ENCODE measurements around the gene GGA3. TPM values are rescaled to one million over a fixed set of nuclear protein-coding genes. Genes with fewer than 3 reads are reported as not detected.
A peak's percentile ranks its signal among the peaks of the same experiment; 100 is the strongest.

GGA3 gene, protein sequence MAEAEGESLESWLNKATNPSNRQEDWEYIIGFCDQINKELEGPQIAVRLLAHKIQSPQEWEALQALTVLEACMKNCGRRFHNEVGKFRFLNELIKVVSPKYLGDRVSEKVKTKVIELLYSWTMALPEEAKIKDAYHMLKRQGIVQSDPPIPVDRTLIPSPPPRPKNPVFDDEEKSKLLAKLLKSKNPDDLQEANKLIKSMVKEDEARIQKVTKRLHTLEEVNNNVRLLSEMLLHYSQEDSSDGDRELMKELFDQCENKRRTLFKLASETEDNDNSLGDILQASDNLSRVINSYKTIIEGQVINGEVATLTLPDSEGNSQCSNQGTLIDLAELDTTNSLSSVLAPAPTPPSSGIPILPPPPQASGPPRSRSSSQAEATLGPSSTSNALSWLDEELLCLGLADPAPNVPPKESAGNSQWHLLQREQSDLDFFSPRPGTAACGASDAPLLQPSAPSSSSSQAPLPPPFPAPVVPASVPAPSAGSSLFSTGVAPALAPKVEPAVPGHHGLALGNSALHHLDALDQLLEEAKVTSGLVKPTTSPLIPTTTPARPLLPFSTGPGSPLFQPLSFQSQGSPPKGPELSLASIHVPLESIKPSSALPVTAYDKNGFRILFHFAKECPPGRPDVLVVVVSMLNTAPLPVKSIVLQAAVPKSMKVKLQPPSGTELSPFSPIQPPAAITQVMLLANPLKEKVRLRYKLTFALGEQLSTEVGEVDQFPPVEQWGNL
- total RNA-seq = 116 and 119 TPM in 2 replicates

DNA sequence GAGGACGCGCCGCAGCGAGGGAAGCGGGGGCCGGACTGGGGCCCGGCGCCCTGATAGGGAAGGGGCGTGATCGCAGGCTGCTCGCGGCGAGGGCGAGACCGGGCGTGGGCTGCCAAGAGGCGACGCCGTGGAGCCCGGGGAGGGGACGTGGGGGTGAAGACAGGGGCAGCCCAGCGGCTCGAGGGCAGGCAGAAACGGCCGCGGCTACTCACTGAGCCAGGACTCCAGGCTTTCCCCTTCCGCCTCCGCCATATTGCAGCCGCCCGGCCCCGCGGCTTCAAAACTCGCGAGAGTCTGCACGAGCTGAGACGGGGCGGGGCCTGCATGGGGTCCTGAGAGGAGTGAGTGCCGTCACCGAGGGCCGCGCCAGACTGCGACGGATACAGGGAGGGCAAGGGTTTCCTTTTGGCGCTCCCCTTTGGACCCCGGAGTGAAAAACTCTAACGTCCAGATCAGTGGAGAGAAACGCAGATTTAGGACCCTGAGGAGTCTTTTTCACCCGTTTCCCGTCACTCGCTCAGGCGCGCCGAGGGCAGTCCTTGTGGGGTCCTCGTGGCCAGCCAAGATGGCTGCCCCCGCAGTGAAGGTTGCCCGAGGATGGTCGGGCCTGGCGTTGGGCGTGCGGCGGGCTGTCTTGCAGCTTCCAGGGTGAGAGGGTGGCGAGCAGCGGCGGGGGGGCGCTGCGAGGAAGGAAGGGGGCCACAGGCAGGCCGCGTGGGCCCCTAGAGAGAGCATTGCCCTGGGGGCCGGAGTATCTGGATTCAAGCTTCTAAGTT is at the start of gene GGA3, which contains the start of gene MRPS7:
Gene GGA3 (minus strand): TSS at position 271 of the 776 bp plus-strand sequence. CDS start 19 bp downstream, at position 252.
Gene MRPS7 (plus strand): TSS at position 544 of the 776 bp plus-strand sequence. CDS start 22 bp downstream, at position 566.
- peak within 1 kb of the TSS; percentile 99 for H3K4me3 Mint-ChIP-seq
- peaks cover 56% of the 10 kb centered on the region for H3K4me1 Mint-ChIP-seq
- no peaks in the 10 kb centered on the region for H3K9me3 Mint-ChIP-seq
- DNase-seq (peak; percentile 93), ATAC-seq (ENCODE audit: low read depth) (peak; percentile 97)
- TF ChIP-seq, protein P1, sequence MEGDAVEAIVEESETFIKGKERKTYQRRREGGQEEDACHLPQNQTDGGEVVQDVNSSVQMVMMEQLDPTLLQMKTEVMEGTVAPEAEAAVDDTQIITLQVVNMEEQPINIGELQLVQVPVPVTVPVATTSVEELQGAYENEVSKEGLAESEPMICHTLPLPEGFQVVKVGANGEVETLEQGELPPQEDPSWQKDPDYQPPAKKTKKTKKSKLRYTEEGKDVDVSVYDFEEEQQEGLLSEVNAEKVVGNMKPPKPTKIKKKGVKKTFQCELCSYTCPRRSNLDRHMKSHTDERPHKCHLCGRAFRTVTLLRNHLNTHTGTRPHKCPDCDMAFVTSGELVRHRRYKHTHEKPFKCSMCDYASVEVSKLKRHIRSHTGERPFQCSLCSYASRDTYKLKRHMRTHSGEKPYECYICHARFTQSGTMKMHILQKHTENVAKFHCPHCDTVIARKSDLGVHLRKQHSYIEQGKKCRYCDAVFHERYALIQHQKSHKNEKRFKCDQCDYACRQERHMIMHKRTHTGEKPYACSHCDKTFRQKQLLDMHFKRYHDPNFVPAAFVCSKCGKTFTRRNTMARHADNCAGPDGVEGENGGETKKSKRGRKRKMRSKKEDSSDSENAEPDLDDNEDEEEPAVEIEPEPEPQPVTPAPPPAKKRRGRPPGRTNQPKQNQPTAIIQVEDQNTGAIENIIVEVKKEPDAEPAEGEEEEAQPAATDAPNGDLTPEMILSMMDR (IDR thresholded peaks at IDR 0.05) = no peak
- peaks cover 53% of the 10 kb centered on the region for H3K36me3 Mint-ChIP-seq (ENCODE audit: low read depth)
- peak within 1 kb of the TSS; percentile 99 for H3K27ac Mint-ChIP-seq
- ChIA-PET CTCF (interaction anchor here (0.6 to 3.4 kb wide), 8 partner anchors 9 to 492 kb away, joined by 3 to 28 read pairs (median 6); partner anchors contain the start of genes MIF4GD and SLC25A19), POLR2A (interaction anchor here (0.5 to 4.2 kb wide), 38 partner anchors 10 to 644 kb away, joined by 3 to 110 read pairs (median 6); partner anchors contain the start of genes ARMC7, GRB2, JPT1 and MIF4GD)
- no peaks in the 10 kb centered on the region for H3K27me3 Mint-ChIP-seq
- intact Hi-C loops (cut with micrococcal nuclease) = loop anchor here (1.0 to 10.0 kb wide), 9 partner anchors 9 to 215 kb away; partner anchors contain the start of genes ATP5PD, GRB2, KCTD2 and SLC25A19

DNA sequence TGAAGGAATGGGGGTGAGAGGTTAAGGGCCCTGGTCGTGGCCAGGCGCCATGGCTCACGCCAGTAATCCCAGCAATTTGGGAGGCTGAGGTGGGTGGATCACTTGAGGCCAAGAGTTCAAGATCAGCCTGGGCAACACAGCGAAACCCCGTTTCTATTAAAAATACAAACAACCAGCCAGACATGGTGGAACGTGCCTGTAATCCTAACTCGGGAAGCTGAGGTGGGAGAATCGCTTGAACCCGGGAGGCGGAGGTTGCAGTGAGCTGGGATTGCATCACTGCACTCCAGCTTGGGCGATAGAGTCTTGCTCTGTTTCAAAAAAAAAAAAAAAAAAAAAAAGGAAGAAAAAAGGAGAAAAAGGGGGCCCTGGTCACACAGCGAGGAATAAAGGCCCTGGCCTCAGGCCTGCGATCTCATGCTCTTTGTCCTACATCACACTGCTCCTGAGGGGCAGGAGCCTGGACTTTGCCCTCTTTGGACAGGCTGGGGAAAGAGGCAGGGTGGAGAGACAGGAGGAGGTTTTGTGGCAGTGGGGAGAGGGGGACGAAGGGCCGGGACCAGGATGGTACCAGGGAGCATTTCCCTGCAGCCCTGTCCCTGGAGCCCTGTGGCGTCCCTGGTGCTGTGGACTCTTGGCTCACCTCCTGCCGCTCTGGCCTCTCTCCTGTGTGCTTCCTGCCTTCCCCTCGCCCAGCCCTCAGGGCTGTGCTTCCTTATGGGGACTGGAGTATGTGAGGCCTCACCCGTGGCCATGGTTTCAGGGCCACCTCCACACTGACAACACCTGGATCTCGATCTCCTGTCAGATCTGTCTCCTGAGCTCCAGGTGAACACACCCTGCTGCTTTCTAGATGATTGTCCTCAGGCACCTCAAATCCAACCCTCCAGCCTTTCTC is 47.6 kb upstream of the GGA3 start:
- H3K36me3 Mint-ChIP-seq (ENCODE audit: low read depth) = no peaks in the 10 kb centered on the region
- TF ChIP-seq, protein P1 (IDR thresholded peaks at IDR 0.05) = no peak
- H3K9me3 Mint-ChIP-seq = no peaks in the 10 kb centered on the region
- POLR2A ChIA-PET = interaction anchor here (0.7 to 22.1 kb wide), 5 partner anchors 12 to 97 kb away, joined by 3 to 1048 read pairs (median 4); partner anchors contain the start of genes GRB2, MIF4GD and SLC25A19
- peaks cover 41% of the 10 kb centered on the region for H3K4me1 Mint-ChIP-seq
- CTCF ChIA-PET = no interaction called here
- H3K27ac Mint-ChIP-seq = peak overlapping the region; percentile 28
- ATAC-seq (ENCODE audit: low read depth) = no peak
- H3K27me3 Mint-ChIP-seq = no peaks in the 10 kb centered on the region
- intact Hi-C loops (cut with micrococcal nuclease) = no loop called here
- no peak overlapping the region for H3K4me3 Mint-ChIP-seq
- DNase-seq = no peak

DNA sequence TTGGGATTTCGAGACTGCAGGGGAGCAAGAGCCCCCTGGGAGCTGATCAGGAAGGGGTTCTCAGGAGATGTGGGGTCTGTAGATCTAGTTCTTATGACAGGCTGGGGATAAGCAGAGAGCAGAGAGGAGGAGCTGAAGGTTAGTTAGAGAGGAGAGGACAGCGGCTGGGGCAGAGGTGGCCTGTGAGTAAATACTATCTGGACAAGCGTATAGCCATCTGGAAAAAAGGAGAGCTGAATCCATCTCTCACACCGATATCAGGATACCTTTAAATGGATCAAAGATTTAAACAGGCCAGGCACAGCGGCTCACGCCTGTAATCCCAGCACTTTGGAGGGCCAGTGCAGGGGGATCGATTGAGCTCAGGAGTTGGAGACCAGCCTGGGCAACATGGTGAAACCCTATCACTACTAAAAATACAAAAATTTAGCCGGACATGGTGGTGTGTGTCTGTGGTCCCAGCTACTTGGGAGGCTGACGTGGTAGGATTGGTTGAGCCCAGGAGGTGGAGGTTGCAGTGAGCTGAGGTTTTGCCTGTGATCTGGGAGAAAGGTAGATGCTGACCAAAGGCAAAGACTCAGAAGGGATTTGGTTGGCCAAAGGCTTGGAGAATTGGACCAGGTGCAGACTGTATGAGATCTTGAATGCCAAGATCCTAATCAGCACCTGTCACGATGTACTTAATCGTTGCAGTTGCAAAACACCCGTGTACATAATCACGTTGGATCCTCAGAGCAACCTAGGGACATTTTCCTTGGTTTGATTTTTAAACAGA is 46.7 kb upstream of the GGA3 start:
- H3K36me3 Mint-ChIP-seq (ENCODE audit: low read depth) = no peaks in the 10 kb centered on the region

More for the DNA sequence above, 46.7 kb upstream of the GGA3 start:
- no peak for DNase-seq
- TF ChIP-seq, protein P1 (IDR thresholded peaks at IDR 0.05) = no peak
- CTCF ChIA-PET = no interaction called here
- no peaks in the 10 kb centered on the region for H3K27me3 Mint-ChIP-seq
- no peak overlapping the region for H3K4me3 Mint-ChIP-seq
- POLR2A ChIA-PET = interaction anchor here (1.2 to 22.1 kb wide), 3 partner anchors 11 to 86 kb away, joined by 3 to 1048 read pairs (median 7); partner anchors contain the start of gene SLC25A19
- ATAC-seq (ENCODE audit: low read depth) = no peak
- intact Hi-C loops (cut with micrococcal nuclease) = no loop called here
- peak overlapping the region; percentile 61 for H3K27ac Mint-ChIP-seq
- H3K4me1 Mint-ChIP-seq = peaks cover 37% of the 10 kb centered on the region
- H3K9me3 Mint-ChIP-seq = no peaks in the 10 kb centered on the region

All from activated B cell treated with CpG ODN at 0.5 μM for 24 hours (primary cell).